HL-60 (cell line): ENCODE results near the gene PARD6B.
A peak's percentile ranks its signal among the peaks of the same experiment; 100 is the strongest.

ENCODE experiments used
- DNase-seq, 2 experiments: peaks; one replicate each; pipeline ENCODE4 v3.0.0-alpha.2; 2010 to 2020; ENCODE audit warnings: low read depth in 1 of 2, low spot score in 1 of 2
- H3K27ac ChIP-seq: fragments of 250-450 bp; sonication (Bioruptor Pico); replicated peaks from 2 replicates; pipeline ENCODE4 v1.5.1; 2020; ENCODE audit warnings: mild to moderate bottlenecking, moderate library complexity
- H3K27me3 ChIP-seq: fragments of 250-450 bp; sonication (Bioruptor Pico); 2 replicates; pipeline ENCODE4 v1.5.1; 2021; ENCODE audit warnings: mild to moderate bottlenecking, moderate library complexity; ENCODE audit not compliant: insufficient read depth, poor library complexity, severe bottlenecking
- H3K4me3 ChIP-seq: replicated peaks from 2 replicates; pipeline ENCODE4 v1.5.1; 2011; ENCODE audit warnings: mild to moderate bottlenecking, control low read depth, low read length; ENCODE audit not compliant: insufficient read depth
- CTCF ChIP-seq: IDR thresholded peaks from one replicate; pipeline ENCODE4 v1.5.1; 2011; ENCODE audit warnings: low read length, control low read depth, inconsistent platforms; ENCODE audit not compliant: insufficient read depth
- GABPA ChIP-seq: IDR thresholded peaks from 2 replicates; pipeline ENCODE4 v1.6.1; 2012; ENCODE audit warnings: low read depth
- POLR2AphosphoS5 ChIP-seq: IDR thresholded peaks from 2 replicates; pipeline ENCODE4 v1.6.1; 2012; ENCODE audit warnings: low read depth
- REST ChIP-seq: IDR thresholded peaks from 2 replicates; pipeline ENCODE4 v1.6.1; 2012; ENCODE audit warnings: low read depth; ENCODE audit not compliant: insufficient replicate concordance
- SPI1 ChIP-seq: IDR thresholded peaks from 2 replicates; pipeline ENCODE4 v1.6.1; 2012; ENCODE audit warnings: low read depth, mild to moderate bottlenecking, borderline replicate concordance

PARD6B gene

GRCh38 chr20:50704971-50705370 is 26.4 kb upstream of the PARD6B start:
- no peak overlapping the region for H3K4me3 ChIP-seq
- no peak overlapping the region for H3K27ac ChIP-seq
- TF ChIP-seq POLR2AphosphoS5 = no peak
- TF ChIP-seq CTCF = no peak
- no peak for TF ChIP-seq GABPA
- TF ChIP-seq SPI1 = no peak
- TF ChIP-seq REST = no peak
- no peaks in the 10 kb centered on the region for H3K27me3 ChIP-seq
- peak in 1 of 2 experiments; percentile 27 for DNase-seq

- Histone ChIP-seq H3K27me3 (no peaks in the 10 kb centered on the region), H3K27ac (no peak overlapping the region), H3K4me3 (no peak overlapping the region)
- TF ChIP-seq SPI1 (no peak), POLR2AphosphoS5 (no peak), CTCF (no peak), GABPA (no peak), REST (no peak)
- no peak for DNase-seq
Measured at GRCh38 chr20:50708845-50709635, 22.3 kb upstream of the PARD6B start.

GRCh38 chr20:50709636-50709973 is 21.8 kb upstream of the PARD6B start:
- H3K27me3 ChIP-seq = no peaks in the 10 kb centered on the region
- H3K4me3 ChIP-seq = no peak overlapping the region
- no peak for DNase-seq
- no peak for TF ChIP-seq REST
- TF ChIP-seq GABPA = no peak
- peak overlapping the region; percentile 75; the same call in 1 of the 2 replicates for H3K27ac ChIP-seq
